HG02840 (cell line): Measurements from ENCODE around the gene CLDN20.
"Not testable (repeated sequence)": the region's sequence is repeated elsewhere in the genome, so short reads cannot be mapped to it uniquely, and the experiment has no call there.

Experiments
- ATAC-seq: cut with Tn5 transposase; IDR thresholded peaks from one replicate; pipeline ENCODE4 v1.9.1; 2021; ENCODE audit warnings: mild to moderate bottlenecking, moderate library complexity, moderate number of reproducible peaks; ENCODE audit not compliant: unreplicated experiment, low FRiP score

Gene CLDN20, protein sequence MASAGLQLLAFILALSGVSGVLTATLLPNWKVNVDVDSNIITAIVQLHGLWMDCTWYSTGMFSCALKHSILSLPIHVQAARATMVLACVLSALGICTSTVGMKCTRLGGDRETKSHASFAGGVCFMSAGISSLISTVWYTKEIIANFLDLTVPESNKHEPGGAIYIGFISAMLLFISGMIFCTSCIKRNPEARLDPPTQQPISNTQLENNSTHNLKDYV

DNA sequence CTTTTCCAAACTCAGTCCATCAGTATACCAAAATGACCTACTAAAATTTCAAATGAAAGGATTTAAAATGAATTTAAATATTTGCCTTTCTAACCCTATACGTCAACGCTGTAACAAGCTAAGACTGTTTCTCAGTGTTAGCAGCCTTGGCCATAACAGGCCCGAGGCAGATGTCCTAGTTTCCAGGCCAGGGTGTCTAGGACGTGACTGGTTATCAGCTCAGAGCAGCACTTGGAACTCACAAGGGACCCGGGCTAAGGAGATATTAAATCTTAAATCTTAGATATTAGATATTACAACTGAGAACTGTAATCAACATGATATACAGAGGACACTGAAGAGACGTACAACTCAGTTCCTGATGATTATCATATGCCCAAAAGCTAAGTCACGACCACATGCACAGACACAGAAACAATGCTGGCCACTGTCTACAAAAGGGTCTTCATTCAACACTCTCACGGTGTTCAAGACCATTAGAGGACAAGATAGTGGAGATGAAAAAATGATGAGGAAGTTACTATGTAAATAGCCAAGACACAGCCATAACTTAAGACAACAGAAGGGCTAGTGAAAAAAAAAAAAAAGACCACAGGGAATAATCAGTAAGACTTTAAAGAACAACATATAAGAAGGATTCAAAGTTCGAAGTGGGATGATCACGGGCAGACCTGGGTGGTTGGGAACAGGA, at the start of gene CLDN20:
Gene CLDN20, plus strand, starts transcription at position 641 of the 691 bp plus-strand sequence. CDS start 11,707 bp downstream, outside the sequence.
- no peak for ATAC-seq

DNA sequence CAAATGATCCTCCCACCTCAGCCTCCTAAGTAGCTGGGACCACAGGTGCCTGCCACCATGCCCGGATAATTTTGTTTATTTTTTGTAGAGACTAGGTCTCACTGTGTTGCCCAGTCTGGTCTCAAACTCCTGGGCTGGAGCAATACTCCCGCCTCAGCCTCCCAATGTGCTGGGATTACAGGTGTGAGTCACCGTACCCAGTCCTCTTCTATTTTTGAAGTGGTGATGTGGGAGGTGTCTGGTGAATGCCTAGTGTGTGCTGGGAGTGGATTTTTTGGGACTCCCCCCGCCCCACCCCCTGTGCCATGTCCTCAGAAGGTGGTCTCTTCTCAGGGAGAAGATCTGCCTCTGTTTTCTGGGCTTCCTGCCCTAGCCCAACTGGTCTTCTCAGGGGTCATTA, 47.9 kb upstream of the CLDN20 start:
- no peak for ATAC-seq

DNA sequence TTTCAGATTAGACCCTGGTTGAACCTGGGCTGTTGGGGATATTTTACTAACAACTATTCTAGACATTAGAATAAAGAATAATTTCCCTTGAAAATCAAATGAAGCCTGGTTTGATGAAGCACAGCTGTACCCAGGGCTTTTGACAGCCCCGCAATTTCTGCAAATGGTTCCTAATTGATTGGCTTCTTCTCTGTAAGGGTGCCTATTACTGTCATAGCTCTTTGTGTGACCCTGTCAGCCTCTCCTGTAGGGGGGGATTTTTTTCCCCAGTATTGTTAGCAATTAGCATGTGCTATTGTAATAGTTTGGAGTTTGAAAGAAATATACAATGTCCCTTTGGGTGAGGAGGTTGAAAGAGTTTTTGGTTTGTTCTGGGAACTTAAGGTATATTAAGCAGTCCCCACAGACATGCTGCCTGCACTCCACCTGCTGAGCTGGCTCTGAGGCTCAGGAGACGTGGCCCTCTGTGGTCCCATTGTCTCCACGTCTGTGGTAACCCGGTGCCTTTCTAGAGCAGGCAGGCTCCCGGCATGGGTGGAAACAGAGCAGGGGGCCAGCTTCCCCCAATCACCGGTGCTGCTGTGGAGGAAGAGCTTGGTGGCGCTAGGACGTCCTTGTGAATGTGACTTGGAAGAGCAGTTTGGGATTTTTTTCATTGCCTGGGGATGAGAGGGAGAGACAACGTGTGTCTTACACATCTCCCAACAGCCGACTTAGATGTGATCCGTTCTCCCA, 47.3 kb upstream of the CLDN20 start:
- no peak for ATAC-seq

DNA sequence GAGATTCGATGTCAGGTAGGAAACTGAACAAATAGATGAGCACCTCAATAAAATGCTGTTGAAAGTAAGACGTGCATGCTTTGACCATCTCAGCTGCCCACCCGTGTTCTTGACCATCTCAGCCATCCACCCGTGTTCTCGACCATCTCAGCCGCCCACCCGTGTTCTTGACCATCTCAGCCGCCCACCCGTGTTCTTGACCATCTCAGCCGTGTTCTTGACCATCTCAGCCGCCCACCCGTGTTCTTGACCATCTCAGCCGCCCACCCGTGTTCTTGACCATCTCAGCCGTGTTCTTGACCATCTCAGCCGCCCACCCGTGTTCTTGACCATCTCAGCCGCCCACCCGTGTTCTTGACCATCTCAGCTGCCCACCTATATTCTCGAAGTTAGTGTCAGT, 45.1 kb upstream of the CLDN20 start:
- ATAC-seq, result not testable (repeated sequence)

DNA sequence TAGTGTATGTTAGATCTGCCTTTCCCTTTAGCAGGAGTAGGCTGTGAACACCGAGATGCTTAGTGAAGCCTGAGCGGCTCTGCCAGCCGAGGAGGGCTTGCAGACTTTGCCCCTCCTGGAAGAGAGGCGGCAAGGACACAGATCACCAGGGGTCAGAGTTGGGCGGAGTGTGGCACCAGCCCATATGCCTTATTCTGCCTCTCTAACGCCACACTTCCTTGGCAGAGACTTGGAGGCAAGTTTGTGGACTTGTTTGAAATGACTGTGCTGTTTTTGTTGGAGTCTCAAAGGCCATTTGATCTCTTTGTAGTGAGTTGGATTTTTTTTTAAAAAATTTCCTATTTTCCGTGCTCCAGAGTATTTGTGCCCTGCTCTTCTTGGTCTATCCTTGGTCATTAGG, 44.5 kb upstream of the CLDN20 start:
- ATAC-seq, result no peak

DNA sequence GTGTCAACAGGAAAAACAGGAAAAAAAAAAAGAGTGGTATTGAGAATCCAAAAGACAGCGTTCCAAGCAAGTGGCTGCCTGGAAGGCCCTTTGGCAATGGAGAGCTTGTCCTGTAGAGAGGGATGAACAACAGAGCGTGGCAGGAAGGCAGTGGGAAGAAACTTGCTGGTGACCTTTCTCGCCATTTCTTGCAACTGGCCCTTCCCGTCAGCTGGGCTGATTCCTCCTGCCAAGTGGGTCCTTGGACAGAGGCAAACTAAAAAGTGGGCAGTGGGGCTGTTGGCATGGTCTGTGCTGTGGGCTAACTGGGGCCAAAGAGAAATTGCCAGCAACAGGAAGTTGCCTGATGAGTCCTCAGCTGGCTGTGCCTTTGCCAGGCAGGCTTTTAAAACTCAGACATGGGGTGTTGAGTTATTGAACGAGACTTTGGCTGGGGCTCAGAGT, 43.9 kb upstream of the CLDN20 start:
- no peak for ATAC-seq

DNA sequence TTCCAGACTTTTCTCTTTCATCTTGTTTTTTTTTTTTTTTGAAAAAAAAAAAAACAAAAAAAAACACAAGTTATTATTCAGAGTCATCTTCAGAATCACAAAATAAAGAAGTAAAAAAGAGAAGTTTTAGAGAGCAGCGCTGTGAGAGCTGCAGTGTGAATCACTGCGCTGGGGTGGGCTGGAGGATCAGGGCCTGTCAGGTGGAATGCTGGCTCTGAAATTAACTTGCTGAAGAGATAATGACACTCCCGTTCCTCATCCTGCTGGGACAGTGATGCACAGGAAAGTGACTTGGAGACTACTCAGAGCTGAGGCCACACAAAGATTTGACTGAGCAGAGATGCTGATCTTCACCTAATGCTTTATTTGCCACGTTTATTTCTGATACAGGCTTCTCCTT, 42.7 kb upstream of the CLDN20 start:
- no peak for ATAC-seq

DNA sequence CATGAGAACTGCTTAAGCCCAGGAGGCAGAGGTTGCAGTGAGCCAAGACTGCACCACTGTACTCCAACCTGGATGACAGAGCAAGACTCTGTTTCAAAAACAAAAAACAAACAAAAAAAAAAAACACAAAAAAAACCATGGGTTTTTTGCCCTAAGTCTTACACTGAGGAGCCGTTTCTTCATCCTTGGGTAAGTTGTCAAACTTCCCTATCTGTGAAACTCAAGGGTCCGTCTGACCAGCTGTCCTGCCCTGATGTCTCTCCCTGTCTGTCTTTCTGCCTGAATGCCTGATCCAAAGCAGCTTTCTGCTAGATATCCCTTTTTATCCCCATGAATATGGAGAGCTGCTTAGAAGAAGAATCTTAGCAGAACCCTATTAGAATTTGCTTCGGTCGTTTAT, 41.3 kb upstream of the CLDN20 start:
- ATAC-seq, result no peak

DNA sequence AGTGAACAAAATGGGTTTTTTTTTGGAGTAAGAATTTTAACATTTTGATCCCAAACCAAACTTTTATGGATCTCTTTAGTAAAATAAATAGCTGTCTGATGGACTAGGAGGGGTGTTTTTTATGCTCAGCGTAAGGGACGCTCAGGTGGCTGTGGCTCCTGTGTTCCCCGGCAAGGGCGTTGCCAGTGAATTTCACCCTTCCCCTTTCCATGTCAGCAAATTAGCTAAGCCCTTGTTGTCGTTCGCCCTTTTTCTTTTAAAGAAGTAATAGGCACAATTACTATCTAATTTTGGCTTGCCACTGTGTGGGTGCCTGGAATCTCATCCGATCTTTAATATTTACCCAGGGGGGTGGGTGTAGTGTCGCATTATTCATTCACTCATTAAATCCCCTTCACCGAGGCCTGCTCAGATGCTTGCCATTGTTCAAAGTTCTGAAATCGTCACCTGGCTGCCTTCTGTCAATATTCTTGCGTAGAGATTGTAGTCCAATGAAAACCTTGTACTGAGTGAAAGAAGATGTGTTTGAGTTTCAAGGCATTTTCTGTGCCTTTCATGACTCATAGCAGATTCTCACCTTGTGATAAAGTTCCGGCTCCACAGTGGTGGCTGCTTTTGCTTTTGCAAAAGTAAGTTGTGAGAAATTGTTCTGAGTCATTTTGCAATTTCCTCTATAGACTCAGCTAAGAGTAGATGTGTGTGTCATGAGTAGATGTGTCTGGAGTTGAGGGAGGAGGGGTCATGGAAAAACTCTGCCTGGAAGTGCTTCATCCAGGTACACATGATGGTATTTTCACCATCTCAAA, 40.0 kb upstream of the CLDN20 start:
- ATAC-seq, result peak; percentile 95

DNA sequence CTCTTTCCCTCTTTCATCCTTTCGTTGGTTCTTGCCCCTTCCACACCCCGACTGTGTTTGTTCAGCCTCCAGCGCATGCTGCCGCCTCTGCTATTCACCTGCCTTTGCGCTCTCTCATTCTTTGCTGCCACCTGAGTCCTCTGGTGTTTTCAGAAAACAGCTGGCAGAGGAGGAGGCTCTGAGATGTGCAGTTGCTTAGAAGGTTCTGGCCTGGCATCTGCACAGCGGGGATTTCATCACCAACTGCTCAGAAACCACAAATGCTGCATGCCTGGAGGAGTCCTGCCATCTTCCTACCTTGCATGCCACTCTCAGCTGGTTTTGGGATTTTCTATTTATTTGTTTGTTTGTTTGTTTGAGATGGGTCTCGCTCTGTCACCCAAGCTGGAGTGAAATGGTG, 39.2 kb upstream of the CLDN20 start:
- ATAC-seq, result no peak

DNA sequence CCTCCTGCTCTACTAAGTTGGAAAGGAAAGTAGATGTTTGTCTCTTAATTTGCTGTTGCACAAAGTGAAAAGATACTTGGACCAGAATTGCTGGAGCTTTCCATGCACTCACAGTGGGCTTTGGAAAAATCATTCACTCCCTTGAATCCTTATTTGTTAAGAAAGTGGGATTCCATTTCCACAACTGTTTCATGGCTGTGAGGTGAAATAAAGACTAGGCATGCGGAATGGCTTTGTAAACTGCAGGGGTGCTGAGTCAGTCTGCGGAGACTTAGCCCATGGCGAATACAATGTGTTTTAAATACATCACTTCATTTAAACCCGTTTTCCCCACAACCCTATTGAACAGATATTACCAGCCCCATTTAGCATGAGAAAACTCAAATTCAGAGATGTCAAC, 36.8 kb upstream of the CLDN20 start:
- ATAC-seq, result no peak

DNA sequence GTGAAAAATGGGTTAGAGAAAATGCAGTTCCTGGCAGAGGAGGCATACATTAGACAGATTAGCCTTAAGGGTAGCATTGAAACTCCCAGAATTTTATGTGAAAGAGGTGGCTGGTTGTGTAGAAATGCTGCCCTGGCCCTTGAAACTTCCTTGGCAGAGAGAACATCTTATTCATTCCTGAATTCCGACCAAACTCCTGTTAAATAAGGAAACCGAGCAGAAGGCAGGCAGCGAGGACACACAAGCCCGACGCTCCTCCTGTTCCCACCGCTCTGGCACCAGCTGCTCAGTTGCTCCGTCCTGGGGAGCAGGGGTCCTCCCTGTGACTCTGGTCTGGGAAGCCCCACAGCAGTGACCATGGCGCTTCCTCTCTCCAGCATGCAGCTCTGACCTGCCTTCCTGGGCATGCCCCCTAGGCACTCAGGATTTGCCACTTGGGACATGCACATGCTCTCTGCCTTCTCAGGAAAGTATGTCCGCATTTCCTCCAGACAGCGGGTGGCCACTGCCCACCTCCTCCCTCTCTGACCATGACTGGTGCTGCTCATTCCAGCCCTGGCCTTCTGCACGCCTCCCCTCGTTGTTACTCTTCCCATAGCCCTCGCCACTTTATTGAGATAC, 35.2 kb upstream of the CLDN20 start:
- no peak for ATAC-seq

DNA sequence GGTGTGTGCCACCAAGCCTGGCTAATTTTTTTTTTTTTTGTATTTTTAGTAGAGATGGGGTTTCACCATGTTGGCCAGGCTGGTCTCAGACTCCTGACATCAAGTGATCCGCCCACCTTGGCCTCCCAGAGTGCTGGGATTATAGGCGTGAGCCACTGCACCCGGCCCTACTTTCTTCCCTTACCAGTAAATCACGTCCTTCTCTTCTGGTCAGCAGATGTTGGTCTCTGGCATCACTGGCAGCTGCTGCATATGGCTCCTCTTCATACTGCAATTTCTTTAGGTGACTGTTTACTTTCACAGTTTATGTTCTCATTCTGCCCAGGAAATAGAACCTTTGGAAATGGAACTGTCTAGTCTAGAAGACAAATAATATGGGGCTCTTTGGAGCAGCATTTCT, 32.8 kb upstream of the CLDN20 start:
- not testable (repeated sequence) for ATAC-seq

DNA sequence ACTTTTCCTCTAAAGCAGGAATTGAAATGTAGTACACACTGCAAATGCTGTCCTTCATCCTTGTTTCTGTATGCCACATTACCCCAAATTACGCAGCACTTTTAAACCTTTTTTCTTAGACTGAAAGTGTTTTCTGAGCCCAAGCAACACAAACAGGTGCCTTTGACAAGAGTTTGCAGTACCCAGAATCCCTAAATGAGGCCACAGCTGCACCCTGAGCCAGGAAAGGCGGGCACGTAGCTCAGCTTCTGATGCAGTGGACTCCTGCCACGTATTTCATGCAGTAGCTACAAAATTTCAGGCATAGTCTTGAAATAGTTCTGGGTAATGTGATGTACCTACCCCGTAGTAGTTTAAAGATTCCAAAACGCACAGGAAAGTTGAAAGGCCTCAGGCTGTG, 31.0 kb upstream of the CLDN20 start:
- no peak for ATAC-seq

DNA sequence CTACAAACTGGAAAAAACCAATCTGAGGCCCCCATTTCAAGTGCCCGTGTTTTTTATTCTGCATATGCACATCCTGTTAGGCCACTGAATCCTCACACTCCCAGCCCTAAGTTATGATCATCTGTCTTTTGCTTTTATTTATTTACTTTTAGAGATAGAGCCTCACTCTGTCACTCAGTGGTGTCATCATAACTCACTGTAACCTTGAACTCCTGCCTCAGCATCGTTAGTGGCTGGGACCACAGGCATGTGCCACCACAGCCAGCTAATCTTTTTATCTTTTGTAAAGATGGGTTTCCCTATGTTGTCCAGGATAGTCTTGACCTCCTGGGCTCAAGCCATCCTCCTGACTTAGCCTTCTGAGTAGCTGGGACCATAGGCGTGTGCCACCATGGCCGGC, 29.6 kb upstream of the CLDN20 start:
- no peak for ATAC-seq

DNA sequence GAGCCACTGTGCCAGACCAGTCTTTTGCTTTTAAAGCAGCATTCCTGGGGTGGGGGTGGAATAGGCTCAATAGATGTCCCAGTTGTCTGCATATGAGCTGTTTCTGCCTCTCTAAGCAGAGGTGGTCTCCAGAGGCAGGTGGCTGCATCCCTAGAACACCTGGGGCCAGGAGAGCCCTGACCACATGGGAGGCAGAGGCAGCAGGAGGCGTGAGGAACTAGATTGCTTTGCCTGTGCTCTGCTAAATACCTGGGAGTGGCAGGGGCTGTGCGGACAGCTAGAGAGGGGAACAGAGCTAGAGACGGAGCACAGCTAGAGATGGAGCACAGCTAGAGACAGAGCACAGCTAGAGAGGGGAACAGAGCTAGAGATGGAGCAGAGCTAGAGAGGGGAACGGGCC, 29.1 kb upstream of the CLDN20 start:
- no peak for ATAC-seq

DNA sequence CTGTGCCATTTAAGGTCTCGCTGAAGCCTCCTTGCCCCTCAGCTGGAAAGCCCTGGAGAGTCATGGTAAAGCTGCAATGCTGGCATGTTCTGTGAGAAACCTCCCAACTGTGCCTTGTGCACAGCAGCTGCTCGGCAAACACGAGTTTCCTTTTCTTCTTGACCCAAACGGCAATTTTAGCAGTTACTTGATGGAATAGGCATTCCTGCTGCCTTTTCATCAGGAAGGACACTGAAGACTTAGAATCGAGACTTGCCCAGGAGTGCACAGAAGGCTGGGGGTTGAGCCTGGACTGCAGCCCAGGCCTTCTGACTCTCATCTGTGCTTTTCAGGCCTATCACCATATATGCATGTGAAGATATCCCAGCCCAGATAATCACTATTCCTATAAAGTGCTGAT, 28.7 kb upstream of the CLDN20 start:
- no peak for ATAC-seq

DNA sequence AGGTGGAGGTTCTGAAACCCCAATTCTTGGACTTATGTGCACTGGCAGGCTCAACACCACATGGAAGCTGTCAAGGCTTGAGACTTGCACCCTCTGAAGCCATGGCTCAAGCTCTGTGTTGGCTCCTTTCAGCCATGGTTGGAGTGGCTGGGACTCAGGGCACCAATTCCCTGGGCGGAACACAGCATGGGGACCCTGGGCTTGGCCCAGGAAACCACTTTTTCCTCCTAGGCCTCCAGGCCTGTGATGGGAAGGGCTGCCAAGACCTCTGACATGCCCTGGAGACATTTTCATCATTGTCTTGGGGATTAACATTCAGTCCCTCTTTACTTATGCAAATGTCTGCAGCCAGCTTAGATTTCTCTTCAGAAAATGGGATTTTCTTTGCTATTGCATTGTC, 26.2 kb upstream of the CLDN20 start:
- no peak for ATAC-seq

DNA sequence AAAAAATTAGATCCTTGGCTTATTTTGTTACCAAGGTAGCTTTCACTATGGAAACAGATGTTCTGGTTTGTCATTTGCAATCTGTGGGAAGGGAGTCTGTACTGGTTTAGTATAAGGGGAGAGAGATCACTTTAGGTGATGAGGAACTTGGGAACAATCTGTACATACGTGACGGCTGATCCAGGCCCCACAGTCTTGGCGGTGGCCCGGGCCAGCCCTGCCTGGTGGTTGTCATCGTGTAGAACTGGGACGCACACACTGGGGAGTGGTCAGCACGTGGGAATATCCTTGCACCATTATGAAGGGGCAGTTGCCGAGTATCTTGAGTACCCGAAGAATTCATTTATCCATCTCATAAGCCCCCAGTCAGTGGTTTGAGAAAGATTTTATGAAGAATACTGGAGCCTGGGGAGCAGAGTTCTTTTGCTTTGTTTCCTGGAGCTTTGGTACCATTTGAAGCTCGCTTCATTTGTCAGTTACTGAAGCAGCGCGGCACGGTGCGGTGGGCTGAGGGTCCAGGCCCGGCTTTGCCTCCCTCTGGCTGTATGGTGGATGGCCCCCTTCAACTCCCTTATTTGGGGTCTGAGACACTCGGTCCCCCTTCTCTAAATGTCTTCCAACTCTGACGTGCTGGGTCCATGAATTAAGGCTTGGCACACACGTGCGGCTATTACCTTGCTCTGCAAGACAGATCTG, 22.8 kb upstream of the CLDN20 start:
- ATAC-seq, result no peak

DNA sequence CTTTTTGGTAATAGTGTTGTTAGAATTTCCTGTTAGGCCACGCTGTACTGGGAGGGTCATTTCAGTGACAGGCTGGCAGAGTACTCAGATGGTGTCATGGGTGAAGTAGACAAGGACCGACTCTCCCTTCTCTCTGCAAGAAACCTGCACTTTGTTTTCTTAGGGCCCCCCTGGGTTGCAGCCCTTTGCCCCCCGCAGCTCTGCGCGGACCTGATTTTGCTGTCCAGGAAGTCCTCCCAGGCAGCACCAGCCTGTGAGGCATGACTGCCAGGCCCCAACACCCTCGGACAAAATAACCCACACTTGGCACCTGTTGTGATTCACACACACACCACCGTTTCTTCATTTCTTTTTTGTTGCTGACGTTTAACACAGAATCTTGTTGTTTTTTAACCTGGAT, 21.8 kb upstream of the CLDN20 start:
- ATAC-seq, result no peak
